ENCODE data around the gene TIGD1. TPM values are rescaled to one million over a fixed set of nuclear protein-coding genes. Genes with fewer than 3 reads are reported as not detected.
"Not testable (repeated sequence)": the region's sequence is repeated elsewhere in the genome, so short reads cannot be mapped to it uniquely, and the experiment has no call there.

TIGD1 gene
- total RNA-seq, 1 donor, result 5.2 TPM

- no peak overlapping the region for H3K4me3 ChIP-seq (ENCODE audit: low read depth, low read length)
- TF ChIP-seq, protein P1, sequence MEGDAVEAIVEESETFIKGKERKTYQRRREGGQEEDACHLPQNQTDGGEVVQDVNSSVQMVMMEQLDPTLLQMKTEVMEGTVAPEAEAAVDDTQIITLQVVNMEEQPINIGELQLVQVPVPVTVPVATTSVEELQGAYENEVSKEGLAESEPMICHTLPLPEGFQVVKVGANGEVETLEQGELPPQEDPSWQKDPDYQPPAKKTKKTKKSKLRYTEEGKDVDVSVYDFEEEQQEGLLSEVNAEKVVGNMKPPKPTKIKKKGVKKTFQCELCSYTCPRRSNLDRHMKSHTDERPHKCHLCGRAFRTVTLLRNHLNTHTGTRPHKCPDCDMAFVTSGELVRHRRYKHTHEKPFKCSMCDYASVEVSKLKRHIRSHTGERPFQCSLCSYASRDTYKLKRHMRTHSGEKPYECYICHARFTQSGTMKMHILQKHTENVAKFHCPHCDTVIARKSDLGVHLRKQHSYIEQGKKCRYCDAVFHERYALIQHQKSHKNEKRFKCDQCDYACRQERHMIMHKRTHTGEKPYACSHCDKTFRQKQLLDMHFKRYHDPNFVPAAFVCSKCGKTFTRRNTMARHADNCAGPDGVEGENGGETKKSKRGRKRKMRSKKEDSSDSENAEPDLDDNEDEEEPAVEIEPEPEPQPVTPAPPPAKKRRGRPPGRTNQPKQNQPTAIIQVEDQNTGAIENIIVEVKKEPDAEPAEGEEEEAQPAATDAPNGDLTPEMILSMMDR (IDR thresholded peaks at IDR 0.05; ENCODE audit: insufficient read depth, low read depth, low read length), result no peak
- DNase-seq (ENCODE audit: low read depth), result no peak
Measured at GRCh38 chr2:232571026-232571474, 20.7 kb upstream of the TIGD1 start.

DNA sequence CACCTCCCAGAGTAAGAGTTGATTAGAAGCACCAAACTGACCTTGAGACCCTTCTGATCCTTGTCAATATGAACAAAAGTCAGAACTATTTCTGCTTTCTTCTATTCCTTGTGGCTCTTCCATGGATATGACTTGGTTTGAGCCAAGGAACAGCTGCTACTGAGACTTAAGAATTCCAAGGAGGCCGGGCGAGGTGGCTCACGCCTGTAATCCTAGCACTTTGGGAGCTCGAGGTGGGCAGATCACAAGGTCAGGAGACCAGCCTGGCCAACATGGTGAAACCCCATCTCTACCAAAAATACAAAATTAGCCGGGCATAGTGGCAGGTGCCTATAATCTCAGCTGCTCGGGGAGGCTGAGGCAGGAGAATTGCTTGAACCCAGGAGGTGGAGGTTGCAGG is 20.1 kb upstream of the TIGD1 start:
- not testable (repeated sequence) for DNase-seq (ENCODE audit: low read depth); H3K4me3 ChIP-seq (ENCODE audit: low read depth, low read length)

- TF ChIP-seq, protein P1 (IDR thresholded peaks at IDR 0.05; ENCODE audit: insufficient read depth, low read depth, low read length), result no peak
- no peak overlapping the region for H3K4me3 ChIP-seq (ENCODE audit: low read depth, low read length)
- DNase-seq (ENCODE audit: low read depth), result no peak
Measured at GRCh38 chr2:232569541-232569940, 19.2 kb upstream of the TIGD1 start.

DNA sequence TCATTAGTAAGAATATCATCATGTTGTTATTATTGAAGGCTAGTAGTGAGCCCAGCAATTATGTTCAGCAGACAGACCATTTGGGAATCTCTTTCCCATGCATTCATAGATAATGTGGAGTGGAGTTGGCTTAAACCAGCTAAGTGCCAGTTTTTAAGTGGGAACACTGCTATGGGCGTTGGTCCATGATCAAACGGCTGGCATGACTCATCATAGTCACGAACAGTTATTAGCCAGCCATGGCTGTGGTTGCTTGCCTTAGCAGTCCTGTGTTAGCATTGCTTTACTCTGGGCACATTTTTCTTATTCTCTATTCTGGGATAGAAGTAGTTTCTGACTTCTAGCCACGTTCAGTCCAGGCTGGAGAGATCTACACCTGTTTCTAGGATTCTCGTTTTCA is 17.8 kb upstream of the TIGD1 start:
- peak; percentile 52 for DNase-seq (ENCODE audit: low read depth)
- H3K4me3 ChIP-seq (ENCODE audit: low read depth, low read length), result no peak overlapping the region
- TF ChIP-seq, protein P1 (IDR thresholded peaks at IDR 0.05; ENCODE audit: insufficient read depth, low read depth, low read length), result no peak

- no peak for DNase-seq (ENCODE audit: low read depth)
- H3K4me3 ChIP-seq (ENCODE audit: low read depth, low read length), result no peak overlapping the region
- TF ChIP-seq, protein P1 (IDR thresholded peaks at IDR 0.05; ENCODE audit: insufficient read depth, low read depth, low read length), result no peak
Measured at GRCh38 chr2:232567721-232568120, 17.4 kb upstream of the TIGD1 start.

GRCh38 chr2:232563580-232563979 is 13.2 kb upstream of the TIGD1 start:
- DNase-seq (ENCODE audit: low read depth), result no peak
- TF ChIP-seq, protein P1 (IDR thresholded peaks at IDR 0.05; ENCODE audit: insufficient read depth, low read depth, low read length), result no peak

DNA sequence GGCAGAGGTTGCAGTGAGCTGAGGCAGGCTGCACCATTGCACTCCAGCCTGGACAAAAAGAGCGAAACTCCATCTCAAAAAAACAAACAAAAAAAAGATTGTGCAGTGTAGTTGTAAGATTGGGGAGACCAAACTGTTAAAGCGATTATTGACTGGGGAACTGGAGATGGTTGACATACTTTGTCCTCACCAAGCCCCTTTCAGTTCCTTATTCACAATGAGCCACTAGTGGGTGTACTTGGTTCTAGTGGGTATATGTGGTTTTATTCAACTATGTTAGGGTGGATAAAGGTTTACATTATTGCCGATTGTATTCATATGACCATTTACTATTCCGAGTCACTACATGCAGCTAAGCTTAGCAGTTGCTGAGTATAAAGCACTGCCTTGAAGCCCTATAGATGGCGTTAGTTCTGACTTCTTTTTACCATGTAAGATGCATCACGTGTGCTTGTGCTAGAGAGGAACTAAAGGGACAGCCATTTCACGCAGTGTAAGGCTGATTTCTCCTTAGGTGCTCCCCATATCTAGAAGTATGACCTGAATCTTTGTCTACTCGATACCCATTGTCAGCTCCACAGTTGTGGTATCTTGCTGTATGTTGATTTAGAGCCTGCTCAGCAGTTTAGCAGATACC is 12.3 kb upstream of the TIGD1 start:
- no peak for DNase-seq (ENCODE audit: low read depth)
- TF ChIP-seq, protein P1 (IDR thresholded peaks at IDR 0.05; ENCODE audit: insufficient read depth, low read depth, low read length), result no peak
- H3K4me3 ChIP-seq (ENCODE audit: low read depth, low read length), result no peak overlapping the region

More at GRCh38 chr2:232563580-232563979, 13.2 kb upstream of the TIGD1 start:
- H3K4me3 ChIP-seq (ENCODE audit: low read depth, low read length), result no peak overlapping the region

All from fibroblast of villous mesenchyme (primary cell).